OCI-LY7 (cell line): ENCODE measurements around the gene SMIM26. TPM values are rescaled to one million over a fixed set of nuclear protein-coding genes. Genes with fewer than 3 reads are reported as not detected.

Source experiments
- BruUV-seq: library from RNA; stranded (reverse); fragments of 400-500 nt; replicated peaks from 2 replicates; lab custom pipeline; 2021; lab: Mats Ljungman, UMichigan
- CTCF ChIA-PET: fragments of 300-600 bp; sonication (Branson Sonifier 250); formaldehyde crosslinking; loops from one replicate; lab custom pipeline; 2022; ENCODE audit warnings: antibody characterized with exemption; ENCODE audit not compliant: unreplicated experiment; lab: Charles Lee
- POLR2A ChIA-PET: fragments of 300-600 bp; sonication (Branson Sonifier 250); formaldehyde crosslinking; loops from one replicate; lab custom pipeline; 2022; ENCODE audit warnings: antibody characterized with exemption; lab: Charles Lee
- DNase-seq: peaks from one replicate; pipeline ENCODE4 v3.0.0-alpha.2; 2015; ENCODE audit warnings: low spot score
- H2AFZ ChIP-seq: fragments of 200-600 bp; sonication (generic), shearing (Covaris generic); 2 replicates; pipeline ENCODE4 v1.6.1; 2014; ENCODE audit warnings: mild to moderate bottlenecking, antibody characterized with exemption, low read length, moderate library complexity
- H3K27ac ChIP-seq: fragments of 200-600 bp; sonication (generic); 2 replicates; pipeline ENCODE4 v1.5.1; 2014; ENCODE audit warnings: mixed run types, low read depth, mild to moderate bottlenecking, moderate library complexity, low read length, inconsistent platforms; ENCODE audit not compliant: poor library complexity, severe bottlenecking
- H3K36me3 ChIP-seq: fragments of 200-600 bp; sonication (generic); 2 replicates; pipeline ENCODE4 v1.6.1; 2014; ENCODE audit warnings: mild to moderate bottlenecking, antibody characterized with exemption, low read length, moderate library complexity, mixed read lengths; ENCODE audit not compliant: insufficient read depth
- H3K4me1 ChIP-seq: fragments of 200-600 bp; sonication (generic); 2 replicates; pipeline ENCODE4 v1.5.1; 2014; ENCODE audit warnings: mild to moderate bottlenecking, low read length; ENCODE audit not compliant: insufficient read depth, poor library complexity, severe bottlenecking
- H3K4me2 ChIP-seq: fragments of 200-600 bp; sonication (generic); 2 replicates; pipeline ENCODE4 v1.6.1; 2014; ENCODE audit warnings: mild to moderate bottlenecking, low read length
- H3K4me3 ChIP-seq: fragments of 200-600 bp; sonication (generic); 2 replicates; pipeline ENCODE4 v1.5.1; 2014; ENCODE audit warnings: mild to moderate bottlenecking, low read depth, low read length; ENCODE audit not compliant: poor library complexity, severe bottlenecking
- H3K79me2 ChIP-seq: fragments of 200-600 bp; sonication (generic); 2 replicates; pipeline ENCODE4 v1.6.1; 2016; ENCODE audit warnings: low read depth, mild to moderate bottlenecking, low read length, moderate library complexity, mixed read lengths; ENCODE audit not compliant: insufficient read depth
- H3K9me2 ChIP-seq: fragments of 200-600 bp; sonication (generic); 2 replicates; pipeline ENCODE4 v1.6.1; 2016; ENCODE audit warnings: mild to moderate bottlenecking, low read length, mixed read lengths; ENCODE audit not compliant: insufficient read depth
- H3K9me3 ChIP-seq: fragments of 200-600 bp; sonication (generic); 2 replicates; pipeline ENCODE4 v1.6.1; 2014; ENCODE audit warnings: mild to moderate bottlenecking, mixed run types, low read length, mixed read lengths
- H4K20me1 ChIP-seq: fragments of 200-600 bp; sonication (generic); 2 replicates; pipeline ENCODE4 v1.6.1; 2014; ENCODE audit warnings: mild to moderate bottlenecking, antibody characterized with exemption, low read length, moderate library complexity, mixed read lengths; ENCODE audit not compliant: insufficient read depth
- EZH2phosphoT487 ChIP-seq: fragments of 200-600 bp; sonication (generic); IDR thresholded peaks from 2 replicates; pipeline ENCODE4 v1.6.1; 2018; ENCODE audit warnings: low read depth, borderline replicate concordance, mild to moderate bottlenecking, mixed run types, antibody characterized with exemption, low read length, moderate library complexity, mixed read lengths
- intact Hi-C: fragments of 100-400 bp; cut with micrococcal nuclease; formaldehyde crosslinking; loops from one replicate; pipeline ENCODE4 v1.10.0; 2022; ENCODE audit not compliant: unreplicated experiment
- total RNA-seq, 2 experiments: library from RNA; depleted of rRNA in 1 of 2; stranded (reverse); fragments of >200 nt in 1 of 2; shearing (Covaris generic) in 1 of 2; gene quantifications; 2 replicates each; pipeline ENCODE4 v1.2.3, GENCODE V29; 2014 to 2022
- TF ChIP-seq, protein P1 (sequence below): fragments of 200-600 bp; sonication (generic); conservative IDR thresholded peaks from 2 replicates; pipeline ENCODE4 v1.5.1; 2014; ENCODE audit warnings: mild to moderate bottlenecking, antibody characterized with exemption, low read length, moderate library complexity, mixed read lengths

SMIM26 gene
- total RNA-seq, 2 experiments from 2014 or later = 71.2 to 161 TPM

DNA sequence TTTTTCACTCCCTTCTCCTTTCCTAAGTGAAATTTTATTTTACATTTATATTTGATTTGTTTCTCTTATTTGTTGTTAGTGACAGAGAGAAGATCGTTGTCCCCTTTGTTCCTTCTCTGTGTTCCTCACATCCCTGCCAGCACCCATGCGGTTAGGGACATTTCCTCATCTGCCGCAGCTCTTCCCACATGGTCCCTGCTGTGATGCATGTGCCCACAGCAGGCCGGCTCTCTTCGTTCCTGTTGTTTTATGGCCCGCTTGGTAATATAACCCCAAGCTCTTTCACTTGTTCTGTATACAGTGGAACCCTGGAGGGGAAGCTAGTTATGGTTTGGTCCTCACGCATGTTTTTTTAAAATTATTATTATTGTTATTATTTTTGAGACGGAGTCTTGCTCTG, 44.3 kb downstream of the SMIM26 start:
- H3K4me1 ChIP-seq = no peaks in the 10 kb centered on the region
- intact Hi-C loops = no loop called here
- no peaks in the 10 kb centered on the region for H3K9me2 ChIP-seq
- no peak overlapping the region for H3K4me2 ChIP-seq
- H3K4me3 ChIP-seq = no peak overlapping the region
- no peaks in the 10 kb centered on the region for H4K20me1 ChIP-seq
- POLR2A ChIA-PET = no interaction called here
- TF ChIP-seq, protein P1, sequence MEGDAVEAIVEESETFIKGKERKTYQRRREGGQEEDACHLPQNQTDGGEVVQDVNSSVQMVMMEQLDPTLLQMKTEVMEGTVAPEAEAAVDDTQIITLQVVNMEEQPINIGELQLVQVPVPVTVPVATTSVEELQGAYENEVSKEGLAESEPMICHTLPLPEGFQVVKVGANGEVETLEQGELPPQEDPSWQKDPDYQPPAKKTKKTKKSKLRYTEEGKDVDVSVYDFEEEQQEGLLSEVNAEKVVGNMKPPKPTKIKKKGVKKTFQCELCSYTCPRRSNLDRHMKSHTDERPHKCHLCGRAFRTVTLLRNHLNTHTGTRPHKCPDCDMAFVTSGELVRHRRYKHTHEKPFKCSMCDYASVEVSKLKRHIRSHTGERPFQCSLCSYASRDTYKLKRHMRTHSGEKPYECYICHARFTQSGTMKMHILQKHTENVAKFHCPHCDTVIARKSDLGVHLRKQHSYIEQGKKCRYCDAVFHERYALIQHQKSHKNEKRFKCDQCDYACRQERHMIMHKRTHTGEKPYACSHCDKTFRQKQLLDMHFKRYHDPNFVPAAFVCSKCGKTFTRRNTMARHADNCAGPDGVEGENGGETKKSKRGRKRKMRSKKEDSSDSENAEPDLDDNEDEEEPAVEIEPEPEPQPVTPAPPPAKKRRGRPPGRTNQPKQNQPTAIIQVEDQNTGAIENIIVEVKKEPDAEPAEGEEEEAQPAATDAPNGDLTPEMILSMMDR = no peak
- TF ChIP-seq EZH2phosphoT487 = no peak
- H3K36me3 ChIP-seq = no peaks in the 10 kb centered on the region
- no peak overlapping the region for H2AFZ ChIP-seq
- DNase-seq = no peak
- CTCF ChIA-PET = no interaction called here
- H3K9me3 ChIP-seq = no peaks in the 10 kb centered on the region
- BruUV-seq = no TSS peak
- no peak overlapping the region for H3K27ac ChIP-seq
- no peaks in the 10 kb centered on the region for H3K79me2 ChIP-seq

- POLR2A ChIA-PET = no interaction called here
- H3K27ac ChIP-seq = no peak overlapping the region
- H3K4me3 ChIP-seq = no peak overlapping the region
- no peak overlapping the region for H2AFZ ChIP-seq
- no peak for DNase-seq
- no peaks in the 10 kb centered on the region for H3K9me2 ChIP-seq
- CTCF ChIA-PET = no interaction called here
- no peaks in the 10 kb centered on the region for H3K4me1 ChIP-seq
- no peaks in the 10 kb centered on the region for H3K36me3 ChIP-seq
- intact Hi-C loops = no loop called here
- BruUV-seq = no TSS peak
- TF ChIP-seq, protein P1 = 0 out of 2 replicates have a peak, but pooled peaks have one; percentile 19
- TF ChIP-seq EZH2phosphoT487 = no peak
- no peaks in the 10 kb centered on the region for H4K20me1 ChIP-seq
- H3K79me2 ChIP-seq = no peaks in the 10 kb centered on the region
- no peak overlapping the region for H3K4me2 ChIP-seq
- H3K9me3 ChIP-seq = no peaks in the 10 kb centered on the region
These were observed 46.3 kb downstream of the SMIM26 start for GRCh38 chr20:18613553-18613952.

DNA sequence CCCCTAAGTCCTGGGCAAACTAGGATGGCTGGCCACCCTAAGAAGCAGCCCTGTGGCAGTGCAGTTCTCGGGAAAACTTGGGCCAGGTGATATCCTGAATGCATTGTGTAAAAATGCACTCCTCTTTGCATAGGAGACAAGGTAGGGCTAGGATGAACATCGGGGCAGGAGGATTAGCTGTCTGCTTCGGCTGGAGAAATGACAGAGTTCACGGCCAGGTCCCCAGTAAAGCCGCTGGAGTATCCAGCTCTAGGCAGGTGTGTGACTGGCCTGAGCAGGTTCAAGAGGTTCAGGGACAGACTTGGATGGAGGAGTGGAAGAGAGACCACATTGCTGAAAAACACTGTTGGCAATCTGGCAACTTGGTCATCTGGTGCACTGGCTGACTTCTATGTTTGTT, 47.0 kb downstream of the SMIM26 start:
- intact Hi-C loops = no loop called here
- Histone ChIP-seq H3K27ac (no peak overlapping the region), H3K4me2 (no peak overlapping the region), H3K9me3 (no peaks in the 10 kb centered on the region), H3K36me3 (no peaks in the 10 kb centered on the region), H2AFZ (no peak overlapping the region), H4K20me1 (no peaks in the 10 kb centered on the region), H3K79me2 (no peaks in the 10 kb centered on the region), H3K9me2 (no peaks in the 10 kb centered on the region), H3K4me3 (no peak overlapping the region), H3K4me1 (no peaks in the 10 kb centered on the region)
- DNase-seq = no peak
- BruUV-seq = no TSS peak
- CTCF ChIA-PET = no interaction called here
- TF ChIP-seq, protein P1 = no peak
- no peak for TF ChIP-seq EZH2phosphoT487
- POLR2A ChIA-PET = no interaction called here
